WERI-Rb-1 (cell line): Measurements from ENCODE around the gene CLEC16A.
"Not testable (repeated sequence)": the region's sequence is repeated elsewhere in the genome, so short reads cannot be mapped to it uniquely, and the experiment has no call there.

ENCODE experiments used
- DNase-seq: peaks from one replicate; pipeline ENCODE4 v3.0.0-alpha.2; 2020
- H3K27ac ChIP-seq: fragments of 250-450 bp; sonication (Bioruptor Pico); 2 replicates; pipeline ENCODE4 v1.5.1; 2020; ENCODE audit warnings: mild to moderate bottlenecking, moderate library complexity
- H3K27me3 ChIP-seq: fragments of 250-450 bp; sonication (Bioruptor Pico); 2 replicates; pipeline ENCODE4 v1.5.1; 2021; ENCODE audit warnings: mild to moderate bottlenecking, low read depth, moderate library complexity; ENCODE audit not compliant: insufficient read depth, severe bottlenecking
- H3K36me3 ChIP-seq: fragments of 250-450 bp; sonication (Bioruptor Pico); 2 replicates; pipeline ENCODE4 v1.5.1; 2020; ENCODE audit warnings: mild to moderate bottlenecking, moderate library complexity
- H3K4me3 ChIP-seq: 2 replicates; pipeline ENCODE4 v1.5.1; 2011; ENCODE audit warnings: low read depth, mild to moderate bottlenecking, control low read depth, low read length
- H3K9me3 ChIP-seq: fragments of 250-450 bp; sonication (Bioruptor Pico); 2 replicates; pipeline ENCODE4 v1.5.1; 2021; ENCODE audit warnings: mild to moderate bottlenecking, moderate library complexity; ENCODE audit not compliant: severe bottlenecking
- TF ChIP-seq, protein P1 (sequence below): IDR thresholded peaks from 2 replicates; pipeline ENCODE4 v1.5.1; 2011; ENCODE audit warnings: low read depth, mild to moderate bottlenecking, control low read depth, inconsistent platforms, low read length

CLEC16A gene

DNA sequence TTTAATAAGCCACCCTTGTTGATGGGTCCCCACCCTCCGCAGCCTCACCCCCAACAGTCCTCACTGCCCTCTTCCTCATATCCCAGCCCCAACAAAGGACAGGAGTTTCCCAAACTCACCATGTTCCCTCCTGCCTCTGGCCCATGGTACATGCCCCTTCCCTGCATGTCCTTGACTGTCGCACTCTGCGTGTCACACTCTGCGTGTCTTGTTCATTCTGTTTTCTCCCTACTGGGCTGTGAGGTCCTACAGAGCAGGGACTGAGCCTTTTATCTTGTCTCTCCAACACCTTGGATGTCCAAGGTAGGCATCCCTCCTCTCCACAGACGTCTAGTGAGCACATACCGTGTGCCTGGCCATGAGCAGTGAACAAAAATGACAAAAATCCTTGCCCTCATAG, 156.9 kb downstream of the CLEC16A start:
- Histone ChIP-seq H3K36me3 (no peaks in the 10 kb centered on the region), H3K27ac (no peak overlapping the region), H3K4me3 (no peak overlapping the region), H3K9me3 (no peaks in the 10 kb centered on the region), H3K27me3 (no peaks in the 10 kb centered on the region)
- TF ChIP-seq, protein P1, sequence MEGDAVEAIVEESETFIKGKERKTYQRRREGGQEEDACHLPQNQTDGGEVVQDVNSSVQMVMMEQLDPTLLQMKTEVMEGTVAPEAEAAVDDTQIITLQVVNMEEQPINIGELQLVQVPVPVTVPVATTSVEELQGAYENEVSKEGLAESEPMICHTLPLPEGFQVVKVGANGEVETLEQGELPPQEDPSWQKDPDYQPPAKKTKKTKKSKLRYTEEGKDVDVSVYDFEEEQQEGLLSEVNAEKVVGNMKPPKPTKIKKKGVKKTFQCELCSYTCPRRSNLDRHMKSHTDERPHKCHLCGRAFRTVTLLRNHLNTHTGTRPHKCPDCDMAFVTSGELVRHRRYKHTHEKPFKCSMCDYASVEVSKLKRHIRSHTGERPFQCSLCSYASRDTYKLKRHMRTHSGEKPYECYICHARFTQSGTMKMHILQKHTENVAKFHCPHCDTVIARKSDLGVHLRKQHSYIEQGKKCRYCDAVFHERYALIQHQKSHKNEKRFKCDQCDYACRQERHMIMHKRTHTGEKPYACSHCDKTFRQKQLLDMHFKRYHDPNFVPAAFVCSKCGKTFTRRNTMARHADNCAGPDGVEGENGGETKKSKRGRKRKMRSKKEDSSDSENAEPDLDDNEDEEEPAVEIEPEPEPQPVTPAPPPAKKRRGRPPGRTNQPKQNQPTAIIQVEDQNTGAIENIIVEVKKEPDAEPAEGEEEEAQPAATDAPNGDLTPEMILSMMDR, result no peak
- no peak for DNase-seq

DNA sequence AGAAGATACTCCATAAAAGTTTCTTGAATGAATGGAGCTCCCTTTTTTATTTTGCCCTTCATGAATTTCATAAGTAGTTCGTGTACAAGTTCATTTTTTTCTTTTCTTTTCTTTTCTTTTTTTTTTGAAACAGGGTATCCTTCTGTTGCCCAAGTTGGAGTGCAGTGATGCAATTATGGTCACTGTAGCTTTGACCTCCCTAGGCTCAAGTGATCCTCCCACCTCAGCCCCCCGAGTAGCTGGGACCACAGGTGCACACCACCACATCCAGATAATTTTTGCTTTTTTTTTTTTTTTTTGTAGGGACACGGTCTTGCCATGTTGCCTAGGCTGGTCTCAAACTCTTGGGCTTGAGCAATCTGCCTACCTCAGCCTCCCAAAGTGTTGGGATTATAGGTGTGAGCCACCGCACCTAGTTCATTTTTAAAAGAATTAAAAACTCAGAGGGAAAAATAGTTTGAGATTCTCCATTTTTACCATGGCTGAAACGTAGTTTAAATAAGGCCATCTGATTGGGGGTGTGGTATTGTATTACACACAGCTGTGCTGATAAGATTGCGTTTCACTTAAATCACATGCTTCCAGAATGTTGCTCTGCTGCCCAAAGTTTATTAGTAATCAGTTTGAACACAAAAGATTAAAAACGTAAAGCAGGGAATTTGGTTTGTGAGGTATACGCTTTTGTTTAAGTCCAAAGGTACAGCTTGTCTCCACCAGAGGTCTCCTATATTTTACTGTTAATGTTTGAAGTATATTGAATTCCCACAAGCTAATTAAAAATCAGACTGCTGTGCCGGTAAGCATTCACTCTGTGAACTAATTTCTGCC, 157.5 kb downstream of the CLEC16A start:
- TF ChIP-seq, protein P1, result no peak
- Histone ChIP-seq H3K27me3 (no peaks in the 10 kb centered on the region), H3K4me3 (no peak overlapping the region), H3K27ac (no peak overlapping the region), H3K36me3 (no peaks in the 10 kb centered on the region), H3K9me3 (no peaks in the 10 kb centered on the region)
- DNase-seq, result no peak

DNA sequence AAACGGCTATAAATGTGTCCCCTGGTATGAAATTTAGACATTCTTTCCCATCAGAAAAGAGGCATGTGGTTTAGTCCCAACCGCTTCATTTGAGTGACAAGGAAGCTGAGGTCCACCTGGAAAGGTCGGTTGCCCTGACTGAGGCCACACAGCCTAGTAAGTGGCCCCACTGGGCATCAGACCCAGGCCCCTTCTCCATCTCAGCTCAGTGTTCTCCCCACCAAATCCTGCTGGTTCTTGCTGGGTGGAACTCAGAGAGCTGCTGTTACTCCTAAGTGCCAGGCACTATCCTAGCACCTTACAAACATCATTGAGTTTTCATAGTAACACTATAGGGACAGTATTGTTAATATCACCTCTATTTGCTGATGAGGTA, 158.1 kb downstream of the CLEC16A start:
- no peak for DNase-seq
- Histone ChIP-seq H3K36me3 (no peaks in the 10 kb centered on the region), H3K27ac (no peak overlapping the region), H3K4me3 (no peak overlapping the region), H3K27me3 (no peaks in the 10 kb centered on the region), H3K9me3 (no peaks in the 10 kb centered on the region)
- TF ChIP-seq, protein P1, result no peak

DNA sequence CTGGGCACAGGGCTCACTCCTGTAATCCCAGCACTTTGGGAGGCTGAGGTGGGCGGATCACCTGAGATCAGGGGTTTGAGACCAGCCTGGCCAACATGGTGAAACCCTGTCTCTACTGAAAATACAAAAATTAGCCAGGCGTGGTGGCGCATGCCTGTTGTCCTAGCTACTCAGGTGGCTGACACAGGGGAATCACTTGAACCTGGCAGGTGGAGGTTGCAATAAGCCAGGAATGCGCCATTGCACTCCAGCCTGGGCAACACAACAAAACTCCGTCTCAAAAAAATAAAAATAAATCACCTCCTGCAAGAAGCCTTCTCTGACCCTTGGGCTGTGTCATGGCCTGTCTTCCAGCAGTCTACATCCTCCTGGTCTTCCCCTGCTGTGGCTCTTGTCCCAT, 158.9 kb downstream of the CLEC16A start:
- H3K27me3 ChIP-seq, H3K9me3 ChIP-seq, DNase-seq, H3K36me3 ChIP-seq, H3K27ac ChIP-seq, H3K4me3 ChIP-seq: not testable (repeated sequence)

DNA sequence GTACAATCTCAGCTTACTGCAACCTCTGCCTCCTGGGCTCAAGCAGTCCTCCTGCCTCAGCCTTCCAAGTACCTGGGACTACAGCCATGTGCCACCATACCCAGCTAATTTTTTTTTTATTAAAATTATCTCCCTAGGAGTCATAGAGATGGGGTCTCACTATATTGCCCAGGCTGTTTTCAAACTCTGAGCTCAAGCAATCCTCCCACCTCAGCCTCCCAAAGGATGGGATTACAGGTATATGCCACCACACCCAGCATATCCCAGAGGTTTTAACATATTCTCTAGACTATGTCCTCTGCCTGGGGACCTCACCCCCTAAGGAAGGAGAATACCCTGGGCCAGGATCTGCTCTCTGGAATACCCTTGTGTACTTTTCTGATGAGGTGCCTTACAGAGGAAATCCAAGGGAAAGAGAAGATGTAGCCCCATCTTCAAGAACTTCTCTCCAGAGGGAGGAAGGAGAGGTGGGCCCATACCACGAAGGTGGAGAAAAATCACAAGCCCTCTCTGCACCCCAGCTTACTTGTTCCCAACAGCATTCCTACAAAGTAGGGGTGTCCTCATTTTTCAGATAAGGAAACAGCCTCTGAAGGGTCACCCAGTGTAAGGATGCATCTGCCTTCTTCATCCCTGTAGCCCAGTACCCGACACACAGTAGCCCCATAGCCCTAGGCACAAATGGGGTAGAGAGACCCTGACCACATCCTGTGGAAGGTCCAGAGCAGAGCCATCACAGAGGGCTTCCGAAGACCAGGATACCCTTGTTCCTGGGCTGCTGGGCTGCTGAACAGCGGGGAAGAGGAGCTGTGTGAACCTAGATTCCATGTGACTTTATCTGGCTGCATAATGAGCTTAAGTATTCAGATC, 160.0 kb downstream of the CLEC16A start:
- Histone ChIP-seq H3K36me3 (no peaks in the 10 kb centered on the region), H3K27me3 (no peaks in the 10 kb centered on the region), H3K9me3 (no peaks in the 10 kb centered on the region), H3K27ac (no peak overlapping the region), H3K4me3 (no peak overlapping the region)
- TF ChIP-seq, protein P1, result no peak
- DNase-seq, result no peak
